H7 (cell line): Measurements from ENCODE around the gene VARS2. TPM values are rescaled to one million over a fixed set of nuclear protein-coding genes. Genes with fewer than 3 reads are reported as not detected.
A peak's percentile ranks its signal among the peaks of the same experiment; 100 is the strongest.
"Not testable (repeated sequence)": the region's sequence is repeated elsewhere in the genome, so short reads cannot be mapped to it uniquely, and the experiment has no call there.

Source experiments
- DNase-seq: peaks from one replicate; pipeline ENCODE4 v3.0.0; 2012
- H3K27me3 ChIP-seq: 2 replicates; pipeline ENCODE4 v1.6.0; 2011; ENCODE audit warnings: mild to moderate bottlenecking, low read length; ENCODE audit not compliant: control insufficient read depth, insufficient read depth
- H3K36me3 ChIP-seq: replicated peaks from 2 replicates; pipeline ENCODE4 v1.5.1; 2011; ENCODE audit warnings: low read length; ENCODE audit not compliant: control insufficient read depth, insufficient read depth
- H3K4me3 ChIP-seq: 2 replicates; pipeline ENCODE4 v1.5.1; 2011; ENCODE audit warnings: low read depth, mild to moderate bottlenecking, control low read depth, low read length, moderate library complexity; ENCODE audit not compliant: insufficient read depth
- total RNA-seq: library from RNA; depleted of rRNA; stranded (reverse); fragments of >200 nt; shearing (Covaris generic); gene quantifications from 2 replicates; pipeline ENCODE4 v1.2.3, GENCODE V29; 2014; rRNA removed

Gene VARS2
- total RNA-seq = 54.4 and 60.5 TPM in 2 replicates

DNA sequence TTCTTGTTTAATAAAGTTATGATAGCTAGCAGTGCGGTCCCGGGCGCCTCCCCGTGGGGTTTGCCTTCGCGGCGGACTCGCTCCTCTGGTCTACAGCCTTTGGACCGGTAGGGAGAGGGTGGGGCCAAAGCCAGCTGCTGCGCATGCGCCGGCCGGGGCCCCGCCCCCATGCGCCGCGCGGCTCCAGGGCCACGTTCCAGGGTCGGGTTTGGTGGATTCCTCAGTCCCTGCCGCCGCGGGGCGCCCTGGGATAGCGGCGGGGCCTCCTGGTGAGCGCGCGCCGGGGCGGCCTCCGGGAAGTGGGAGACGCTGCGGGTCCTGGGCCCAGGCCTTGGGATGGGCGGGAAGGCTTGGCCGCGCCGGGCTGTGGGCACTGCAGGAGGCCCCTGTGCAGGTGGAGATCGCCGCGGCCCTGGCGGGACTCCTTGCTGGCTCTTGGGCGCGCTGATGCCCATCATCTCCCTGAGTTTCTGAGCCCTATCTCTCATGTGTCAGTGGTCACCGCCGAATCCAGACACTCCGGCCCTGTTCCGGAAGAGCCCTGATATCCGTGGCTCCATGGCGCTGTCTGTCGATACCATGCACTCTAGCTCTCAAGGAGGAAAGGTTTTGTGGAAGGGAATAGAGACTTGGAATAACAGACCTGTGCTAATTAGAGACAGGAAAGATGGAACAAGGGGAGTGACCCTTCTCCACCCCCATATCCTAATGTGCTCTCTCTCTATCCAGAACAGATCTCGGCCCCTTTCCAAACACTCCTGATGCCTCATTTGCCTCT, at the start of gene VARS2:
Gene VARS2 (plus strand): TSS at position 163 of the 778 bp plus-strand sequence. CDS start 599 bp downstream, at position 762.
- H3K36me3 ChIP-seq = peaks cover 23% of the 10 kb centered on the region
- DNase-seq = peak; percentile 100
- no peaks in the 10 kb centered on the region for H3K27me3 ChIP-seq
- H3K4me3 ChIP-seq = peak within 1 kb of the TSS; percentile 62

DNA sequence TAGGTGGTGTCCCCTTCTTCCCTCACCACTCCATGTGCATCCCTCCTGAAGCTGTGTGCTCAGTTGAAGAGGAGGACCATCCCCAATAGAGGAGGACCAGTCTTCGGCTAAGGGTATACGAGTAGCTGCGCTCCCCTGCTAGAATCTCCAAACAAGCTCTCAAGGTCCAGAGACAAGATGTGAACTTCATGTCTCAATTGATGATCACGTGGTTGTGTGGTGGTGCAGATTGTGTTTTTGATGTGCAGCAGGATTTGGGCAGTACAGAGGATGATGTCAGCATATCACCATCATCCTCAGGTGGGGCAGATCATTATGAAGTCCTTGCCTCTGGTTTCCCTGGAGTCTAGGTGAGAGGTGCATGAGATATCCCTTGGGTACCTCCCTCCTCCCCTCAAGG, 49.7 kb upstream of the VARS2 start:
- no peak for DNase-seq
- H3K27me3 ChIP-seq = no peaks in the 10 kb centered on the region
- no peaks in the 10 kb centered on the region for H3K36me3 ChIP-seq
- H3K4me3 ChIP-seq = no peak overlapping the region

DNA sequence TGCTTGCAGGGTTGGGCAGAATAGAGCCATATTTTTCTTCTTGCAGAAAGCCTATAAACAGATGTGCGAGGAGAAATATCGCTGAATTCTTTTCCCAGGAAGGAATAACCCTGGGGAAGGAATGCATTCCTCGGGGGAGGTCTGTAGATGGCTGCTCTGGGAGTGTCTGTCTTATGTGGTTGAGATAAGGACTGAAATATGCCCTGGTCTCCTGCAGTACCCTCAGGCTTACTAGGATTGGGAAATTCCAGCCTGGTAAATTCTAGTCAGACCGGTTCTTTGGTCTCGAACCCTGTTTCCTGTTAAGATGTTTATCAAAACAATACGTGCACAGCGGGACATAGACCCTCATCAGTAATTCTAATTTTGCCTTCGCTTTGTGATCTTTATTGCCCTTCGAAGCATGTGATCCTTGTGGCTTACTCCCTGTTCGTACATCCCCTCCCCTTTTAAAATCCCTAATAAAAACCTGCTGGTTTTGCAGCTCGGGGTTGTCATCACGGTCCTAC, 44.7 kb upstream of the VARS2 start:
- H3K27me3 ChIP-seq, DNase-seq, H3K36me3 ChIP-seq, H3K4me3 ChIP-seq: not testable (repeated sequence)

DNA sequence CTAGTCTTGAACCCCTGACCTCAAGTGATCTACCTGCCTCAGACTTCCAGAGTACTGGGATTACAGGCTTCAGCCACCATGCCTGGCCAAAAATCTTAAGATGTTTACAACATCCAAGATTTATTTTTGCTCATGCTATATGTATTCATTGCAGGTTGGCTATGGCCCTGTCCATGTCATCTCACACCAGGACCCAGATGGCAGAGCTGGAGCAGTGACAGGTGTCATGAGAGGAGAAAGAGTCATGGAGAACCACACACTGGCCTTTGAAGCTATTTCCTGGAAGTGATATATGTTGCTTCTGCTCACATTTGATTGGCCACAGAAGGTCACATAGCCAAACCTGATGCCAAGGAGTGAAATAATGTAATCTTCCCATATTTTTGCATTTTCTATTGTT, 43.5 kb upstream of the VARS2 start:
- Histone ChIP-seq H3K36me3 (no peaks in the 10 kb centered on the region), H3K27me3 (no peaks in the 10 kb centered on the region), H3K4me3 (no peak overlapping the region)
- no peak for DNase-seq

DNA sequence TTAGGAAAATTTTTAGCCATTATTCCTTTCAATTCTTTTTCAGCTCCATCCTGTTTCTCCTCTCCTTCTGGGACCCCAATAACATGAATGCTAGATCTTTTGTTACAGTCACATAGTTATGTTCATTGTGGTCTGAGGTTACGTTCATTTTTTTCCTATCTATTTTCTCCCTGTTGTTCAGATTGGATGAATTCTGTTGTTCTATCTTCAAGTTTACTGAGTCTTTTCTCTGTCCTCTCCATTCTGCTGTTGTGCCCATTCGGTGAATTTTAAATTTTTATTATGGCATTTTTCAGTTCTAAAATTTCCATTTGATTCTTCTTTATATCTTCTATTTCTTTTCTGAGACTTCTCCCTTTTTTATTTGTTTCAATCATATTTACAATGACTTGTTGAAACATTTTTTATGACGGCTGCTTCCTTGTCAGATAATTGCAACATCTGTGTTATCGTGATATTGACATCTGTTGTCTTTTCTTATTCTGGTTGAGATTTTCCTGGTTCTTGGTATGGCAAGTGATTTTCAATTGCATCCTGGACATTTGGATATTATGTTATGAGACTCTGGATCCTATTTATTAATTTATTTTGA, 42.4 kb upstream of the VARS2 start:
- no peaks in the 10 kb centered on the region for H3K27me3 ChIP-seq
- DNase-seq = no peak
- no peak overlapping the region for H3K4me3 ChIP-seq
- no peaks in the 10 kb centered on the region for H3K36me3 ChIP-seq

DNA sequence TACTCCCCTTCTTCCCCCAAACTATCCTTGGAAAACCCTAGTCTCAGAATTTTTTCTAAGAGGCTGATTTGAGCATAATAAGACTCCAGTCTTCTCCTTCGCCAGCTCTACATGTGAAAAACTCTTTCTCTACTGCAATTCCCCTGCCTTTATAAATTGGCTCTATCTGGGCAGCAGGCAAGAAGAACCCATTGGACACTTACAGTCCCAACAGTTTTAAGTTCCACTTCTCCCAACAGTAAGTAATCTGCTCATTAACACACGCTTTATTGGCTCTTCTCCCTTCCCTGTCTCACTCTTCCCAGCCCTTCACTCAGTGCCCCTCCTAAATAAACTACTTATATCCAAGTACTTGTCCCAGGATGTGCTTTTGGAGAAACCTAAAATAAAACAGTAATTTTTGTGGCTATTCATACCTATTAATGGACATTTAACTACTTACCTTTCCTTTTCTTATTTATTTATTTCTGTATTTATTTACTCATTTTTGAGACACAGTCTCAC, 40.8 kb upstream of the VARS2 start:
- Histone ChIP-seq H3K27me3 (no peaks in the 10 kb centered on the region), H3K36me3 (no peaks in the 10 kb centered on the region), H3K4me3 (no peak overlapping the region)
- no peak for DNase-seq

DNA sequence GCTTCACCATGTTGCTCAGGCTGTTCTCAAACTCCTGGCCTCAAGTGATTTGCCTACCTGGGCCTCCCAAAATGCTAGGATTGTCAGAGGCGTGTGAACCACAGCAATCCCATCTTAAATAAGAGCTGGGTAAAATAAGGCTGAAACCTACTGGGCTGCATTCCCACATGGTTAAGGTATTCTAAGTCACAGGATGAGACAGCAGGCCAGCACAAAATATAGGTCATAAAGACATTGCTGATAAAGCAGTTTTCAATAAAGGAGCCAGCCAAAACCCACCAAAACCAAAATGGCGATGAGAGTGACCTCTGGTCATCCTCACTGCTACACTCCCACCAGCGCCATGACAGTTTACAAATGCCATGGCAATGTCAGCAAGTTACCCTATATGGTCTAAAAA, 40.2 kb upstream of the VARS2 start:
- not testable (repeated sequence) for DNase-seq, H3K4me3 ChIP-seq, H3K36me3 ChIP-seq, H3K27me3 ChIP-seq

DNA sequence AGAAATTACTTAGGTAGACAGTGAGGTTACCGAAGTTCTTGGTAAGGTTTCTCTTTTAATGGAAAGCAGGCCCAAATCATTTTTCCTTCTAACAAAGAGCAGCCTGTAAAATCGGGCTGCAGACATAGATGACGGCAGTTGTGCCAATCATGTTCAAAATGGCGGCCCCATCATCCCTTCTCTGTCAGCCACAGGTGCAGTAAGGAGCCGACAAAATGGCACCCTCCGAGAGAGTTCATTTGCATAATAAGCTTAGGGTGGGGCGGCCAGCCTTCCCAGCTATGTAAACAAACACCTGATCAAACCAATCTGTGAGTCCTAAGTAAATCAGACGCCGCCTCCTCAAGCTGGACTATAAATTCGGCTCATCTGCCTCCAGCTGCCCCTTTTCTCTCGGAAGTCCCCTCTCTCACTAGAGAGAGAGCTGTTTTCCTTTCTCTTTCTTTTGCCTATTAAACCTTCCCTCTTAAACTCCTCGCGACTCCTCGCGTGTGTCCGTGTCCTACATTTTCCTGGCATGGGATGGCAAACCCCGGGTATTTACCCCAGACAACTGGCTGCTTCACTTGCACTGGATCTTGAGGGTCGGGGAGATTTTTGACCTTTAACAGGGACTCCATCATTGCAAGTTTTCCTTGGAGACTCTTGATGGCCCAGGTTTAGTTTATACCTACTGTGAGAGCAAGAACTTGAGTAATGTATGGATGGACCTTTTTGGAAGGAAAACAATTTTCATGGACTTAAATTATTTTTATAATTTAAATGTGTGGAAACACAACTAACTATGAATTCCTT, 38.6 kb upstream of the VARS2 start:
- DNase-seq = peak; percentile 14
- Histone ChIP-seq H3K27me3 (no peaks in the 10 kb centered on the region), H3K36me3 (no peaks in the 10 kb centered on the region), H3K4me3 (no peak overlapping the region)

DNA sequence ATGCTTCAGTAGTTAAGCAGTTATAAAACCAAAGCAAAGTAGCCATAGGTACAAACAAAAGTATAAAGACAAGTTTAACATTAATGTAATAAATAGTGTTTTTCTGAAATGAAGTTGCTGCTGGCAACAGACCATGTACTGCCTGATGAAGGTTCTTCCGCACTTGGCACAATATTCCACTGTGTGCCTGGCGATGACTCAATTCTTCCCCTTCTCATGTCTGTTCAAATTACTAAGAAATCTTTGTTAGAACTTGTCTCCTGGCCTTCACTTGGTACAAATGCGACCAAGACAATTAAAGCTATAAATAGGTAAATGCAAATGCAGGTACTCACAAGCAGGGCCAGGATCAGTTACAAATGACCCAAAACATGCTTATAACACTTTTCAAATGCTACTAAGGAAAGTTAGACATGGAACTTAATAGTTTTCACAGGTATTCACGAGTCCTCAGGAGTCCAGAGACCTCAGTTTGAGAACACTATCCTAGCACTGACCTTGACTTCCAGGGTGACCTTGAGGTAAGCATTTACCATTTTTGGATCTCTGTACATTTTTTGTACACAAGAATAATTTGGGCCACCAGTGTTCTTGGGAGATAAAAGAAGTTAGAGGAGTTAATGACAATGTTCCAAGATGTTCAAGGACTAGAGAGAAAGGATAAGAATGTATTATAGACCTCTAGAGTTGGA, 37.9 kb upstream of the VARS2 start:
- H3K27me3 ChIP-seq = no peaks in the 10 kb centered on the region
- no peak for DNase-seq
- H3K4me3 ChIP-seq = no peak overlapping the region

DNA sequence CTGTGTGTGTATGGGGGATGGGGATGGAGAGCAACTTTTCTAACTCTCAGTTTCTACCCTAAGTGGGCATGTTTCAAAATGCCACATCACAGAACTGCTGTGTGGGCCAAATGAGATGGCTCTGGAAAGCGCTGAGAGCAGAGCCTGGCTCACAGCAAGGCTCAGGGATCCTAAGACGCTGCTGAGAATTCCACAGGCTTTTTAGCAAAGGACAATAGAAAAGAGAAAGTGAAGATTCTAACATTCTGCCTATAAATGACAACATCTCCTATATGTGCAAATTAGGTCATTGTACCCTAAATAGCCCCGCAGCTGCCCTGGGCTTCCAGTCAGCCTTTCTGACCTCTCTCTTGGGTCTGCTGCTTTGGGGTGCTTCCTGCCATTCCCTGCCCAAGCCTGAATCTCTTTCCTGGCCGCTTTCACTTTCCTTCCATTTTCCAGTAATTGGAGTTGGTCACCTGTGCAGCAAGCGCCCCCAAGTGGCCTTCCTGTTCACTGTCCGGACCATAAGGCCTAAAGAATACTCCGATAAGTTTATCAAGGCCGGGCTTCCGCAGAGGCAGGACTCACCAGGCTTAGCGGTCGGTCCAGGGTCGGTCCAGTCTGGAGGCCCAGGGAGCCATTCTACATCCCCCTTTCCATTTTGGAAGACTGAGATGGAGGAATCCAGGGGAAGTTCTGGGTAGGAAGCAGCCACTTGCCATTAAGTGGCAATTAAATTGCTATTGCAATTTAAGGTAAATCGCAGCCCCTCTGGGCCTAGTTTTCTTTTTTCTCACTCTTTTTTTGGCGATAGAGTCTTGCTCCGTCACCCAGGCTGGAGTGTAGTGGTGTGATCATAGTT, 36.4 kb upstream of the VARS2 start:
- peak; percentile 84 for DNase-seq
- Histone ChIP-seq H3K36me3 (no peaks in the 10 kb centered on the region), H3K4me3 (no peak overlapping the region), H3K27me3 (no peaks in the 10 kb centered on the region)

More for the DNA sequence above, 37.9 kb upstream of the VARS2 start:
- no peaks in the 10 kb centered on the region for H3K36me3 ChIP-seq

DNA sequence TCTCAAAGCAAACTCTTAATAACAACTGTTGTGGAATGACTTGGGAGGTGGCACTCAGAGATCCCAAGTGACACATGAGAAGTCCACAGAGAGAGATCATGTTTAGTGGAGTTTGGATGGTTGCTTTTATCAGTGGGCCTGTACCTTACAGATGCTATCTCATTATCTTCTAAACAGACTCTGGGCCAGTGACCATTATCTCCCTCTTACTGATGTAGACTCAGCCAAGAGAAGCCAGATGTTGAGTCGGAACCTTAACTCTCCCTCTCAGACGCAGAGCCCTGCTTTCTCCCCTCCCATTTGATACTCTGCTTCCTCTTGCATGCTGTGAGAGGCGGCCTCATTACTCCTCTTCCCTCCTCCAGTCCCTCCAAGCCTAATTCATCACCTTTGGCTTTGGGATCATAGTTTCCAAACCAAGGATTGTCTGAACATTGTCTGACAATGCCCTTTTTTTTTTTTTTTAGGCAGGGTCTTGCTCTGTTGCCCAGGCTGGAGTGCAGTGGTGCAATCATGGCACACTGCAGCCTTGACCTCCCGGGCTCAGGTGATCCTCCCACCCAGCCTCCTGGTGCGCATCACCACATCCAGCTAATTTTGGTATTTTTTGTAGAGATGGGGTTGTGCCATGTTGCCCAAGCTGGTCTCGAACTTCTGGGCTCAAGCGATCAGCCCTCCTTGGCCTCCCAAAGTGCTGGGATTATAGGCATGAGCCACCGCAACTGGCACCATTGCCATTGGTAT, 34.2 kb upstream of the VARS2 start:
- Histone ChIP-seq H3K4me3 (no peak overlapping the region), H3K27me3 (no peaks in the 10 kb centered on the region)

DNA sequence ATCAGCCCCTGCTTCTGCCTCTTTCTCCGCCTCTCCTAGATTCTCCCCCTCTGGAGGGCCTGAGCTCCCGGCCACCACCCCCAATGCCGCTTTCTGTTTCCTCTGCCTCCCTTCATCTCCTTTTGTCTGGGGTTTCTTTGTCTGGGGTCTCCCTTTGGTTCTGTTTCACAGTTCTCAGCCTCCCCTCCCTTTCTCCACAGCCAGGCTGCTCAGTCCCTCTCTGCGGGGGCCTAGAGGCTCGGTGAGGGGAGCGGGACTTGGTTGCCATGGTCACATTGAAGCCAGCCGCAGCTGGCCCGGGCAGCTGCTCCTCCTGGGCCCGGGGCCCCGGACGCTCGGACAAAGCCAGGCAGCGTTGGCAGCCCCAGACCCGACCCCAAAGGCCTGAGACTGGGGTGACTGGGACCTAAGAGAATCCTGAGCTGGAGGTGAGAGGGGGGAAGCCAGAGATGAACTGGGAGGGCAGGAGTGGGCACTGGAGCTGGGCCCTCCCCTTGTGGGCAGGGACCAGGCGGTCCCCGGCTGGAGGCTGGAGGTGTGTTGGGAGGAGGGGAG, 33.3 kb upstream of the VARS2 start:
- peak overlapping the region; percentile 37 for H3K4me3 ChIP-seq
- H3K27me3 ChIP-seq = no peaks in the 10 kb centered on the region
- H3K36me3 ChIP-seq = no peaks in the 10 kb centered on the region; the same call in 1 of the 2 replicates

More for the DNA sequence above, 34.2 kb upstream of the VARS2 start:
- H3K36me3 ChIP-seq = no peaks in the 10 kb centered on the region
- DNase-seq = no peak

More for the DNA sequence above, 33.3 kb upstream of the VARS2 start:
- DNase-seq = peak; percentile 96
